GM12878 (cell line): ENCODE data around the gene SOX10.

ENCODE experiments used
- CTCF ChIP-seq, 3 experiments: IDR thresholded peaks in 2 of 3; conservative IDR thresholded peaks in 1 of 3; 2 replicates each; pipeline ENCODE4 v1.5.1; 2011; ENCODE audit warnings: low read depth in 3 of 3, low read length in 3 of 3, mild to moderate bottlenecking in 3 of 3, control low read depth in 2 of 3, moderate library complexity in 2 of 3, inconsistent platforms in 1 of 3, mixed read lengths in 1 of 3; ENCODE audit not compliant: control insufficient read depth in 2 of 3, insufficient read depth in 1 of 3; ENCODE audit errors: extremely low read depth in 1 of 3
- E2F8 ChIP-seq: fragments of 450-650 bp; IDR thresholded peaks from 2 replicates; pipeline ENCODE4 v1.6.1; 2018; ENCODE audit warnings: mild to moderate bottlenecking, low read depth, moderate library complexity; ENCODE audit not compliant: partially characterized antibody
- EGR1 ChIP-seq, 2 experiments: IDR thresholded peaks; 1 replicate in 1 of 2; 2 replicates in 1 of 2; pipeline ENCODE4 v1.6.1; 2011 to 2012; ENCODE audit warnings: low read depth in 2 of 2, low read length in 2 of 2, borderline replicate concordance in 1 of 2, mild to moderate bottlenecking in 1 of 2, moderate library complexity in 1 of 2
- EZH2 ChIP-seq: IDR thresholded peaks from 2 replicates; pipeline ENCODE4 v1.6.1; 2012; ENCODE audit warnings: low read depth, mild to moderate bottlenecking, control low read depth, inconsistent platforms, low read length, borderline replicate concordance; ENCODE audit not compliant: control insufficient read depth
- FOXM1 ChIP-seq: IDR thresholded peaks from 2 replicates; pipeline ENCODE4 v1.6.1; 2012; ENCODE audit warnings: low read depth, mild to moderate bottlenecking, inconsistent platforms, low read length, moderate library complexity
- MAX ChIP-seq: IDR thresholded peaks from 2 replicates; pipeline ENCODE4 v1.6.1; 2012; ENCODE audit warnings: low read depth, low read length, improper control_type of control experiment
- MLLT1 ChIP-seq: fragments of 450-650 bp; IDR thresholded peaks from 2 replicates; pipeline ENCODE4 v1.6.1; 2016; ENCODE audit warnings: mild to moderate bottlenecking
- MXI1 ChIP-seq: fragments of 150-350 bp; IDR thresholded peaks from 2 replicates; pipeline ENCODE4 v1.6.1; 2011; ENCODE audit warnings: low read depth, mild to moderate bottlenecking, inconsistent platforms, low read length, improper control_type of control experiment
- NFIC ChIP-seq: IDR thresholded peaks from 2 replicates; pipeline ENCODE4 v1.6.1; 2012; ENCODE audit warnings: low read depth, mild to moderate bottlenecking, inconsistent platforms, low read length, moderate library complexity
- POLR2AphosphoS5 ChIP-seq: IDR thresholded peaks from 2 replicates; pipeline ENCODE4 v1.6.1; 2011; ENCODE audit warnings: mild to moderate bottlenecking, low read length, inconsistent platforms
- USF1 ChIP-seq: IDR thresholded peaks from 2 replicates; pipeline ENCODE4 v1.6.1; 2011; ENCODE audit warnings: borderline replicate concordance, low read depth, mild to moderate bottlenecking, moderate library complexity, mixed read lengths, low read length; ENCODE audit not compliant: insufficient read depth; ENCODE audit errors: extremely low read length
- YY1 ChIP-seq: IDR thresholded peaks from 2 replicates; pipeline ENCODE4 v1.6.1; 2011; ENCODE audit warnings: low read depth, mild to moderate bottlenecking, low read length
- ZZZ3 ChIP-seq: IDR thresholded peaks from 2 replicates; pipeline ENCODE4 v1.6.1; 2011; ENCODE audit warnings: low read depth; ENCODE audit not compliant: control insufficient read depth, insufficient read length

- TF ChIP-seq FOXM1 (no peak), NFIC (no peak), EGR1 (IDR thresholded peaks at IDR 0.05; ENCODE audit: borderline replicate concordance in 1 of 2, low read depth in 2 of 2, low read length in 2 of 2) (no peak), POLR2AphosphoS5 (no peak), MAX (no peak), CTCF (IDR thresholded peaks at IDR 0.05 in 2 of 3, conservative IDR thresholded peaks at IDR 0.05 in 1 of 3; ENCODE audit: control insufficient read depth in 2 of 3, extremely low read depth in 1 of 3, insufficient read depth in 1 of 3, low read depth in 3 of 3, low read length in 3 of 3) (no peak), EZH2 (no peak), E2F8 (no peak), USF1 (no peak), MLLT1 (no peak), YY1 (no peak), ZZZ3 (no peak), MXI1 (no peak)
Observed at GRCh38 chr22:37925330-37925729, 59.0 kb downstream of the SOX10 start.
